ENCODE data around the gene FILIP1.

GRCh38 chr6:75493400-75494064 is at the start of gene FILIP1:
- TF ChIP-seq CTCF (IDR thresholded peaks at IDR 0.05), result no peak
- peak in 1 of 2 donors; percentile 14 for TF ChIP-seq POLR2A (IDR thresholded peaks at IDR 0.05)
